Testis (tissue), 2 donors: ENCODE data around the gene CATSPER1.

Experiments used
- POLR2A ChIP-seq: fragments of 450-650 bp; IDR thresholded peaks from one replicate; pipeline ENCODE4 v1.6.1; 2017; ENCODE audit warnings: antibody characterized with exemption, mild to moderate bottlenecking, moderate library complexity
- TF ChIP-seq, protein P1 (sequence below), 3 experiments: fragments of 450-650 bp in 2 of 3; fragments of 200-600 bp in 1 of 3; sonication (generic) in 1 of 3; IDR thresholded peaks; one replicate each; pipeline ENCODE4 v1.5.1; 2016 to 2019; ENCODE audit warnings: antibody characterized with exemption in 3 of 3, mild to moderate bottlenecking in 2 of 3, moderate library complexity in 1 of 3

DNA sequence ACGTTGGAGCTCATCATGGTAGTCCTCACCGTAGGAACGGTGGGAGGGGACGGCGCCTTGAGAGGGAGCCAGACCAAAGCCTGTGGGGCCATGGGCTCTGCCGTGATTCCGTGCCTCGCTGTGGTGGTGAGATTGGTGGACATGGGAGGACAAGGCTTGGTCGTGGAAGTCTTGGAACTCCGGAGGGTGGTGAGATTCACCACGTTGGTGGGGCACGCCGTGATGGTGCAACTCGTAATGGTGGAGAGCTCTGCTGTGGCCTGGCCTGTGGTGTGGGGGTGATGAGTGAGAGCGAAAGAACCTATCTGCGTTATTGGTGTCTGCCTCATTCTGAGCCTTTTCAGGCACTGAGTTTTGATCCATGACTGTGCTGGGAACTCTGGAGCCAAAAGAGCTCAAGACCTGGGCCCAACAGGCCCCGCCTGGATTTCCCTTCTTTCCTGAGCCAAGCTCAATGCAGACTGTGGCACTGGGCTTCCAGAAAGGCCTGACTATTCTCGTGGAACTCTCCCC, at the start of gene CATSPER1:
- TF ChIP-seq, protein P1, sequence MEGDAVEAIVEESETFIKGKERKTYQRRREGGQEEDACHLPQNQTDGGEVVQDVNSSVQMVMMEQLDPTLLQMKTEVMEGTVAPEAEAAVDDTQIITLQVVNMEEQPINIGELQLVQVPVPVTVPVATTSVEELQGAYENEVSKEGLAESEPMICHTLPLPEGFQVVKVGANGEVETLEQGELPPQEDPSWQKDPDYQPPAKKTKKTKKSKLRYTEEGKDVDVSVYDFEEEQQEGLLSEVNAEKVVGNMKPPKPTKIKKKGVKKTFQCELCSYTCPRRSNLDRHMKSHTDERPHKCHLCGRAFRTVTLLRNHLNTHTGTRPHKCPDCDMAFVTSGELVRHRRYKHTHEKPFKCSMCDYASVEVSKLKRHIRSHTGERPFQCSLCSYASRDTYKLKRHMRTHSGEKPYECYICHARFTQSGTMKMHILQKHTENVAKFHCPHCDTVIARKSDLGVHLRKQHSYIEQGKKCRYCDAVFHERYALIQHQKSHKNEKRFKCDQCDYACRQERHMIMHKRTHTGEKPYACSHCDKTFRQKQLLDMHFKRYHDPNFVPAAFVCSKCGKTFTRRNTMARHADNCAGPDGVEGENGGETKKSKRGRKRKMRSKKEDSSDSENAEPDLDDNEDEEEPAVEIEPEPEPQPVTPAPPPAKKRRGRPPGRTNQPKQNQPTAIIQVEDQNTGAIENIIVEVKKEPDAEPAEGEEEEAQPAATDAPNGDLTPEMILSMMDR (IDR thresholded peaks at IDR 0.05) = no peak
- no peak for TF ChIP-seq POLR2A
